H9 (cell line): ENCODE results near the gene ZBTB16. TPM values are rescaled to one million over a fixed set of nuclear protein-coding genes. Genes with fewer than 3 reads are reported as not detected.

ENCODE experiments used
- DNase-seq: peaks from one replicate; pipeline ENCODE4 v3.0.0-alpha.2; 2017
- H2AFZ ChIP-seq: one replicate; pipeline ENCODE4 v1.6.1; 2013; ENCODE audit warnings: mild to moderate bottlenecking, low read length, control low read depth, moderate library complexity
- H2AK5ac ChIP-seq: 2 replicates; pipeline ENCODE4 v1.6.1; 2013; ENCODE audit warnings: low read length, control low read depth, mixed read lengths; ENCODE audit not compliant: insufficient read length
- H2BK120ac ChIP-seq: one replicate; pipeline ENCODE4 v1.6.1; 2013; ENCODE audit warnings: low read depth, mild to moderate bottlenecking, low read length, control low read depth, inconsistent platforms; ENCODE audit not compliant: poor library complexity, severe bottlenecking
- H2BK12ac ChIP-seq: 2 replicates; pipeline ENCODE4 v1.6.1; 2013; ENCODE audit warnings: low read length, control low read depth, mixed read lengths, low read depth; ENCODE audit not compliant: insufficient read length
- H2BK15ac ChIP-seq: 2 replicates; pipeline ENCODE4 v1.6.1; 2013; ENCODE audit warnings: low read depth, low read length, control low read depth
- H2BK20ac ChIP-seq: one replicate; pipeline ENCODE4 v1.6.1; 2013; ENCODE audit warnings: low read depth, mild to moderate bottlenecking, low read length, control low read depth, inconsistent platforms; ENCODE audit not compliant: poor library complexity, severe bottlenecking
- H2BK5ac ChIP-seq: 2 replicates; pipeline ENCODE4 v1.6.1; 2013; ENCODE audit warnings: low read length, control low read depth, mixed read lengths; ENCODE audit not compliant: insufficient read length
- H3K14ac ChIP-seq: 2 replicates; pipeline ENCODE4 v1.6.1; 2013; ENCODE audit warnings: low read length, control low read depth; ENCODE audit not compliant: insufficient read depth
- H3K18ac ChIP-seq: 2 replicates; pipeline ENCODE4 v1.6.1; 2013; ENCODE audit warnings: low read depth, mild to moderate bottlenecking, mixed read lengths, low read length, control low read depth; ENCODE audit not compliant: insufficient read length
- H3K23ac ChIP-seq: 2 replicates; pipeline ENCODE4 v1.6.1; 2013; ENCODE audit warnings: low read length, control low read depth, mixed read lengths, low read depth; ENCODE audit not compliant: insufficient read length
- H3K23me2 ChIP-seq: 2 replicates; pipeline ENCODE4 v1.6.1; 2013; ENCODE audit warnings: low read depth, mild to moderate bottlenecking, mixed read lengths, low read length, control low read depth; ENCODE audit not compliant: insufficient read length, poor library complexity, severe bottlenecking
- H3K27ac ChIP-seq: 2 replicates; pipeline ENCODE4 v1.5.1; 2013; ENCODE audit warnings: low read length, control low read depth, mixed read lengths, low read depth; ENCODE audit not compliant: insufficient read length
- H3K27me3 ChIP-seq: 2 replicates; pipeline ENCODE4 v1.6.1; 2013; ENCODE audit warnings: low read length, control low read depth, inconsistent platforms; ENCODE audit not compliant: insufficient read depth
- H3K4ac ChIP-seq: 2 replicates; pipeline ENCODE4 v1.6.1; 2013; ENCODE audit warnings: low read depth, mild to moderate bottlenecking, control low read depth, inconsistent platforms, low read length, moderate library complexity
- H3K4me1 ChIP-seq: 2 replicates; pipeline ENCODE4 v1.6.1; 2013; ENCODE audit warnings: low read length, control low read depth, inconsistent platforms; ENCODE audit not compliant: insufficient read depth
- H3K4me2 ChIP-seq: 2 replicates; pipeline ENCODE4 v1.6.1; 2013; ENCODE audit warnings: low read length, control low read depth, mixed read lengths; ENCODE audit not compliant: insufficient read length, insufficient read depth
- H3K56ac ChIP-seq: 2 replicates; pipeline ENCODE4 v1.6.1; 2013; ENCODE audit warnings: low read depth, mild to moderate bottlenecking, mixed read lengths, low read length, control low read depth; ENCODE audit not compliant: insufficient read length
- H3K79me1 ChIP-seq: 2 replicates; pipeline ENCODE4 v1.6.1; 2013; ENCODE audit warnings: low read depth, mild to moderate bottlenecking, moderate library complexity, low read length, control low read depth, inconsistent platforms; ENCODE audit not compliant: insufficient read depth, poor library complexity, severe bottlenecking
- H3K79me2 ChIP-seq: 2 replicates; pipeline ENCODE4 v1.6.1; 2013; ENCODE audit warnings: low read length, control low read depth, inconsistent platforms; ENCODE audit not compliant: insufficient read depth
- H3K9ac ChIP-seq: 2 replicates; pipeline ENCODE4 v1.6.1; 2013; ENCODE audit warnings: low read length, control low read depth, mixed read lengths; ENCODE audit not compliant: insufficient read length; ENCODE audit errors: extremely low read depth
- H3K9me3 ChIP-seq: one replicate; pipeline ENCODE4 v1.6.1; 2013; ENCODE audit warnings: low read depth, low read length, inconsistent platforms; ENCODE audit not compliant: control insufficient read depth
- H3T11ph ChIP-seq: one replicate; pipeline ENCODE4 v1.6.1; 2013; ENCODE audit warnings: mild to moderate bottlenecking, low read length, control low read depth, inconsistent platforms
- H4K20me1 ChIP-seq: one replicate; pipeline ENCODE4 v1.6.1; 2013; ENCODE audit not compliant: control insufficient read depth, insufficient read length, insufficient read depth
- H4K5ac ChIP-seq: 2 replicates; pipeline ENCODE4 v1.6.1; 2013; ENCODE audit warnings: low read depth, mild to moderate bottlenecking, mixed read lengths, low read length, control low read depth; ENCODE audit not compliant: insufficient read length
- H4K8ac ChIP-seq: replicated peaks from 2 replicates; pipeline ENCODE4 v1.6.1; 2013; ENCODE audit warnings: low read length, control low read depth, mixed read lengths, low read depth; ENCODE audit not compliant: insufficient read length
- H4K91ac ChIP-seq: 2 replicates; pipeline ENCODE4 v1.6.1; 2013; ENCODE audit warnings: low read depth, mild to moderate bottlenecking, moderate library complexity, mixed read lengths, low read length, control low read depth; ENCODE audit not compliant: insufficient read length
- H3K27ac Mint-ChIP-seq, 3 experiments: 2 replicates in 2 of 3; 3 replicates in 1 of 3; pipeline ENCODE4 v1.8.0; 2020 to 2021; ENCODE audit warnings: mixed read lengths in 3 of 3, mild to moderate bottlenecking in 1 of 3, moderate library complexity in 1 of 3
- H3K27me3 Mint-ChIP-seq: 2 replicates; pipeline ENCODE4 v1.8.0; 2021; ENCODE audit warnings: low read depth, mild to moderate bottlenecking, moderate library complexity, mixed read lengths
- H3K36me3 Mint-ChIP-seq, 3 experiments: 2 replicates in 2 of 3; 3 replicates in 1 of 3; pipeline ENCODE4 v1.8.0; 2020 to 2021; ENCODE audit warnings: low read depth in 3 of 3, mixed read lengths in 3 of 3; ENCODE audit not compliant: insufficient read depth in 1 of 3
- H3K4me1 Mint-ChIP-seq, 2 experiments: 2 replicates each; pipeline ENCODE4 v1.8.0; 2020; ENCODE audit warnings: mixed read lengths in 2 of 2
- H3K4me3 Mint-ChIP-seq, 2 experiments: 2 replicates in 1 of 2; 3 replicates in 1 of 2; pipeline ENCODE4 v1.8.0; 2020 to 2021; ENCODE audit warnings: mild to moderate bottlenecking in 2 of 2, mixed read lengths in 2 of 2, moderate library complexity in 1 of 2
- H3K9me3 Mint-ChIP-seq, 2 experiments: 2 replicates in 1 of 2; 3 replicates in 1 of 2; pipeline ENCODE4 v1.8.0; 2020; ENCODE audit warnings: mild to moderate bottlenecking in 2 of 2, mixed read lengths in 2 of 2, moderate library complexity in 1 of 2
- CTCF ChIP-seq: fragments of 200-600 bp; sonication (generic); conservative IDR thresholded peaks from 3 replicates; pipeline ENCODE4 v1.8.0; 2021; ENCODE audit warnings: antibody characterized with exemption, mild to moderate bottlenecking
- WGBS: extraction: QIAGEN DNeasy Blood & Tissue Kit; methylation state at CpG from one replicate; pipeline ENCODE4 v1.1.7; 2013; ENCODE audit warnings: missing lambda C conversion rate, low lambda C conversion rate, mixed read lengths; ENCODE audit not compliant: insufficient read length; ENCODE audit errors: extremely low coverage; 5-methylcytosine and 5-hydroxymethylcytosine counted together
- total RNA-seq: library from RNA; stranded (reverse); gene quantifications from 2 replicates; pipeline ENCODE4 v1.2.1, GENCODE V29; 2021

Gene ZBTB16
- total RNA-seq, 1 experiment from 2014 or later: not detected

DNA sequence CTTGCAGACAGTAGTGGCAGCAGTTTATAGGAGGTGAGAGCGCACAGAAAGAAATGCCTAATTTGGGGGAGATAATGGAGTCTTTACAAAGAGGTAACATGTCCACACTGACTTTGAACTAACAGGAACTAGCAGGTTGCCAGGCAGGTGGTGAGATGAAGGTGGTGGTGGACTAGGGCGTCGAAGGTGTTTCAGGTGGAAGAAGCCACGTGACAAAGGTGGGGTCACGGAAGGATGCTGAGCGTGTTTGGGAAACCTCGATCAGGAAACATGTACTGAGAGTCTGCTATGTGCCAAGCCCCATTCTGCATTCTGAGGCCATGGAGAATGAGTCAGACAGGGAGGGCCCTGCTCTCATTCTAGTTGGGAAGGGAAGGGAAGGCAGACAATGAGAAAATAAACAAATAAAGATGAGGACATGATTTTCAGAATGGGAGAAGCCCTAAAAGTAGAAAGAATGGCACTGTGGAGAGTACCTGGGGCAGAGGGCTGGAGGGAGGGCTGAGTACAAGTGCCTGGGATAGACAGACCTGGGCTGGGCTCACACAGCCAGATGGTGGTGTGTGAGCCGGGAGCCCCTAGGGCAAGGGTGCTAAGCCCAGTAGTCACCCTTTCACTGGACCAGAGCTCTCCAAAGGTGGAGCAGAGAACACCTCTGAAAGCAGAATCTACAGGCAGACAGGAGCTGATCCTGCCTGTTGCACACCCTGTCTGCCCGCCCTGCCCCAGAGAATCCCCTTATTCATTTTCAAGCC lies 220.5 kb downstream of the ZBTB16 start:
- Histone ChIP-seq H3K18ac (no peak overlapping the region), H4K20me1 (no peaks in the 10 kb centered on the region), H4K91ac (no peak overlapping the region), H3K23ac (no peak overlapping the region), H2BK12ac (no peak overlapping the region), H2BK15ac (no peak overlapping the region), H3K27ac (no peak overlapping the region), H3K23me2 (no peaks in the 10 kb centered on the region), H2BK20ac (no peak overlapping the region), H3K56ac (no peak overlapping the region), H4K8ac (no peak overlapping the region), H2BK120ac (no peak overlapping the region), H3K79me2 (no peaks in the 10 kb centered on the region), H3K79me1 (no peaks in the 10 kb centered on the region), H2BK5ac (no peak overlapping the region), H2AFZ (no peak overlapping the region), H3T11ph (no peak overlapping the region), H3K4ac (no peak overlapping the region), H3K9ac (no peak overlapping the region), H4K5ac (peak overlapping the region; percentile 74), H3K4me2 (no peak overlapping the region), H3K9me3 (no peaks in the 10 kb centered on the region), H3K14ac (no peak overlapping the region), H3K27me3 (no peaks in the 10 kb centered on the region), H2AK5ac (no peak overlapping the region), H3K4me1 (no peaks in the 10 kb centered on the region)
- DNase-seq: no peak
- peaks cover 0 to 7% of the 10 kb centered on the region in 2 experiments; a peak in 2 of 4 replicates for H3K4me1 Mint-ChIP-seq
- no peaks in the 10 kb centered on the region for H3K36me3 Mint-ChIP-seq
- peaks cover 10% of the 10 kb centered on the region for H3K27me3 Mint-ChIP-seq
- H3K27ac Mint-ChIP-seq: no peak overlapping the region; a peak in 1 of 7 replicates
- no peak for TF ChIP-seq CTCF
- no peaks in the 10 kb centered on the region for H3K9me3 Mint-ChIP-seq
- WGBS: no CpG with 5 or more reads among the region's 9 CpGs
- no peak overlapping the region for H3K4me3 Mint-ChIP-seq
